GM11168 (cell line): ENCODE measurements around the gene CDC5L.
"Not testable (repeated sequence)": the region's sequence is repeated elsewhere in the genome, so short reads cannot be mapped to it uniquely, and the experiment has no call there.

Experiments
- in situ Hi-C: fragments of 300-500 bp; cut with MboI; formaldehyde crosslinking; loops from one replicate; pipeline ENCODE4 v1.12.0; 2022; ENCODE audit warnings: low sequenced_read_pairs; ENCODE audit not compliant: unreplicated experiment

Gene CDC5L

GRCh38 chr6:44446626-44447300, 59.3 kb downstream of the CDC5L start:
- in situ Hi-C loops, result no loop called here

GRCh38 chr6:44449181-44449580, 61.7 kb downstream of the CDC5L start:
- in situ Hi-C loops, result not testable (repeated sequence)

GRCh38 chr6:44451803-44452695, 64.5 kb downstream of the CDC5L start:
- in situ Hi-C loops, result no loop called here

GRCh38 chr6:44452725-44453124, 65.2 kb downstream of the CDC5L start:
- in situ Hi-C loops, result no loop called here

- in situ Hi-C loops, result no loop called here
Observed at GRCh38 chr6:44453146-44453545, 65.6 kb downstream of the CDC5L start.

- in situ Hi-C loops, result no loop called here
Observed at GRCh38 chr6:44454198-44454597, 66.7 kb downstream of the CDC5L start.

- in situ Hi-C loops, result no loop called here
Observed at GRCh38 chr6:44456070-44456965, 68.8 kb downstream of the CDC5L start.

GRCh38 chr6:44456966-44457292, 69.4 kb downstream of the CDC5L start:
- in situ Hi-C loops, result no loop called here

GRCh38 chr6:44457596-44457995, 70.1 kb downstream of the CDC5L start:
- in situ Hi-C loops, result no loop called here

- in situ Hi-C loops, result no loop called here
Observed at GRCh38 chr6:44458551-44458950, 71.0 kb downstream of the CDC5L start.

GRCh38 chr6:44462335-44462734, 74.8 kb downstream of the CDC5L start:
- in situ Hi-C loops, result no loop called here

GRCh38 chr6:44462797-44463727, 75.6 kb downstream of the CDC5L start:
- in situ Hi-C loops, result no loop called here

GRCh38 chr6:44463728-44464450, 76.4 kb downstream of the CDC5L start:
- in situ Hi-C loops, result no loop called here

GRCh38 chr6:44464527-44465310, 77.2 kb downstream of the CDC5L start:
- in situ Hi-C loops, result no loop called here

- in situ Hi-C loops, result no loop called here
Observed at GRCh38 chr6:44466955-44467354, 79.4 kb downstream of the CDC5L start.

GRCh38 chr6:44468835-44469234, 81.3 kb downstream of the CDC5L start:
- in situ Hi-C loops, result no loop called here

GRCh38 chr6:44470115-44470464, 82.6 kb downstream of the CDC5L start:
- in situ Hi-C loops, result loop anchor here (10.0 kb wide), 1 partner anchor 175 kb away; no protein-coding TSS in a partner anchor

- in situ Hi-C loops, result loop anchor here (10.0 kb wide), 1 partner anchor 174 kb away; no protein-coding TSS in a partner anchor
Observed at GRCh38 chr6:44470746-44471145, 83.2 kb downstream of the CDC5L start.
